ENCODE measurements around the gene INHBB.

GRCh38 chr2:120312860-120313694, 32.9 kb upstream of the INHBB start:
- TF ChIP-seq CTCF (IDR thresholded peaks at IDR 0.05) (peak; percentile 71 to 94 (median 92)), POLR2A (IDR thresholded peaks at IDR 0.05) (peak in 2 of 3 donors; percentile 26 to 36)
